ENCODE measurements around the gene APOD.
"Not testable (repeated sequence)": the region's sequence is repeated elsewhere in the genome, so short reads cannot be mapped to it uniquely, and the experiment has no call there.

Gene APOD
- total RNA-seq, result 0 reads per million in 4 experiments

DNA sequence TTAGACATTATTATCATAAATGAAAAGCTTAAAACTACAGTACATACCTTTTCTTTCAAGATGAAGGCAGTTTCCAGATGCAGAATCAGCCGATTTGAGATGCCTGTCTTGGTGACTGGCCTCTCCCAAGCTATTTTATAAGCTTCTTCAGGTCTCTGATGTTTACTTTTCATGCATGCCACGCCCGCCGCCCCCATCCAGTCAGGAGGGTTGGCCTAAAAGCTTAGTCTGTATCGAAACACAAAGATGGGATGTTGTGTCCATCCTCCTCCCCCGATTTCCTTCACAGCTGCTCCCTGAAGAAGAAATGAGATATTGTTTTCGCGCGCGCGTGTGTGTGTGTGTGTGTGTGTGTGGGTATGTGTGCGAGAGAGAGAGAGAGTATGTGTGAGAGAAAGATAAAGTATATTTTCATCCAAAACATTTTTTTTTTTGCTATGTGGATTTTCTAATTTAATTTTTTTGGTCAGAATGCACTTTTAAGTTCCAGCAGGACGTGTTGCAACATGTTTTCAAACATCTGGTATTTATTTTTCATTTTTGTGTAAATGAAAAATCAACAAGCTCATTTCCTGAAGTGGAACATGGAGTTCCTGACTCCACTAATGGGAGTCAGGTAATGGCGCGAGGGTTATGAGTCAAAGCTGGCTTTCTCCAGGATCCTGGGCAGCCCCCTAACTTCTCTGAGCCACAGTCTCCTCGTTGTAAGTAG is at the start of gene APOD:
Gene APOD (minus strand): TSS at position 110 of the 712 bp plus-strand sequence. CDS start 4,479 bp downstream, outside the sequence.
- DNase-seq, result no peak

DNA sequence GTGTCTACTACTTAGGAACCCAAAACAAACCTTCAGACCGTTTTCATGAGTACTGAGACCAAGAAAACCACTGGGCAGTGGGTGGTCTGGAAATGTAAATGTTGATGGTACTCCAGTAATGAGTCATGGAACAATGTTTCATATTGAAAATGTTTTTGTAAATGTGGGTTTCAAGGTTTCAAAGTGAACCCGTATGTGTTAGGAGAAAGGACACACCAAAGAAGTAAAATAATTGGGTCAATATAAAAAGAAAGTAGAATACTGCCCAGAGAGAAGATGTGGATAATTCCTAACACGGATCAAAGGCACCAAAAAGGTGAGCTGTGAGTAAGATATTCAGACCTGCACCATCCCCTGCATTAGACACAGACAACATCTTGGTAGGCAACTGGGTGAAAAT is 49.6 kb upstream of the APOD start:
- not testable (repeated sequence) for DNase-seq

DNA sequence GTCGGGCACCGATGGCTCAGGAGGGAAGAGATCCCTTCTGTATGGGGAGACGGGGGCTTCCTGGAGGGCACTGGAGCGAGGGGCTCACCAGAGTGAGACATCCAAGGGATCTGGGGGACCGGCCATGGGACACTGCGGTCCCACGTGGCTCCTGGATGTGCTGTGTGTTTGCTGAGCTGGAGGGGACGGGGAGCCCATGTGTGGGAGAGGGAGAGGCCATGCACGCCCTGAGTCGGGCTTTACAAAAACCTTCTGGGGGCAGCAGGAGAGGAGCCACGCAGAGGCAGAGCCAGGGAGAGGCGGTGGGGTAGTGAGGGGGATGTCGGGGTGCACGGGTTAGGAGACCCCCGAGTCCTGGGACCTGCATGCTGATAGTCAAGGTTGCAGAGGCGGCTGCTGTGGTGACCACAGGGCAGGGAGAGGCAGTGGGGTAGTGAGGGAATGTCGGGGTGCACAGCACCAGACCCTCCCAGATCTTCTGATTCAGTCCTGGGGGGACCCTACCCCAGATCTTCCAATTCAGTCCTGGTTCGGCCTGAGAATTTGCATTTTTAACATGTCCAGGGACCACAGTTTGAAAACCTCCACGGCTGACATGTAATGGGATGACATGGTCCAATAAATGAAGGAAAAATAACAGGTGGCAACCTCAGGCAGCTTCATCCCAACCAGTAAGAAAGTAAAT is 48.9 kb upstream of the APOD start:
- not testable (repeated sequence) for DNase-seq

DNA sequence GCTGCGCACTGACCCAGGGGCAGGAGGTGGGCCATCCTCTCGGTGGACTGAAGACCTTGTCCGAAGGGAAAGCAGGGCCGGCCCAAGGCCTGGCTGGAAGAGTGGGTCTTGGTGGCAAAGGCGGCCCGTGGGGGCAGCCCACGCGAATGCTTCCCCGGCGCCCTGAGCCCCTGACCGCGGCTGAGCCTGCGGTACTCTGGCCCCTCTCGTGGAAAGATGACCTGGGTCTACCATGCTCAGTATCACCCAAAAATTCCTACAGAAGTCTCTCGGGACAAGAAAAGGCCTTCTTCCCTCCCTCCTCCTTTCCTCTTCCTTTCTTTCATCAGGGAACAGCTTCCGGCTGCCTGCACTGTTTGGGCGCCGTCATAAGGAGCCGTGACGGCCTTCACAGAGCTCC is 48.3 kb upstream of the APOD start:
- not testable (repeated sequence) for DNase-seq

DNA sequence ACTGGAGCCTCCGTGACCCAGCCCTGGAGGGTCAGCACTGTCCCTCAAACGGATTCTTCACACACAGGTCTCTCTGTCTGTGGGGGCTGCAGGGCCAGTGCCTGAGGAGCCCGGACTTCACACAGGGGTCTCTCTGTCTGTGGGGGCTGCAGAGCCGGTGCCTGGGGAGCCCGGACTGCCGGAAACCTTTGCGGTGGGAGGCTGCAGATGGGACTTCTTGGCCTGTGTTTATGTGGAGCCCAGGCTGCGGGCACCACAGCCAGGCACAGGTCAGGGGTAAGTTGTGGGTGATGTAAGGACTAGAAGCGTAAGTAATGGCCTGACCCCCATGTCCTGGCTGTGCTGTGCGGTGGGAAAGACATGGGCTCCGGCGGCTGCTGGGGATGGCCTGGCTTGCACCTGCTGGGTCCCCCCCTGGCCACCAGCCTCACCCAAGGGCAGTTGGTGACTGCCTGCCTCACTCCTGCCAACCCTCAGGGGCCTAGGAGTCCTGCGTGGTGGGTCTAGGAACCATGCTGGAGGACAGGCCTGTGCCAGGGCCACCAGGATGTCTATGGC is 47.3 kb upstream of the APOD start:
- DNase-seq, result not testable (repeated sequence)

GRCh38 chr3:195630086-195630917 is 46.6 kb upstream of the APOD start:
- DNase-seq, result not testable (repeated sequence)

GRCh38 chr3:195629682-195630081 is 45.9 kb upstream of the APOD start:
- not testable (repeated sequence) for DNase-seq

- DNase-seq, result not testable (repeated sequence)
These were observed 44.7 kb upstream of the APOD start for GRCh38 chr3:195628386-195628920.

DNA sequence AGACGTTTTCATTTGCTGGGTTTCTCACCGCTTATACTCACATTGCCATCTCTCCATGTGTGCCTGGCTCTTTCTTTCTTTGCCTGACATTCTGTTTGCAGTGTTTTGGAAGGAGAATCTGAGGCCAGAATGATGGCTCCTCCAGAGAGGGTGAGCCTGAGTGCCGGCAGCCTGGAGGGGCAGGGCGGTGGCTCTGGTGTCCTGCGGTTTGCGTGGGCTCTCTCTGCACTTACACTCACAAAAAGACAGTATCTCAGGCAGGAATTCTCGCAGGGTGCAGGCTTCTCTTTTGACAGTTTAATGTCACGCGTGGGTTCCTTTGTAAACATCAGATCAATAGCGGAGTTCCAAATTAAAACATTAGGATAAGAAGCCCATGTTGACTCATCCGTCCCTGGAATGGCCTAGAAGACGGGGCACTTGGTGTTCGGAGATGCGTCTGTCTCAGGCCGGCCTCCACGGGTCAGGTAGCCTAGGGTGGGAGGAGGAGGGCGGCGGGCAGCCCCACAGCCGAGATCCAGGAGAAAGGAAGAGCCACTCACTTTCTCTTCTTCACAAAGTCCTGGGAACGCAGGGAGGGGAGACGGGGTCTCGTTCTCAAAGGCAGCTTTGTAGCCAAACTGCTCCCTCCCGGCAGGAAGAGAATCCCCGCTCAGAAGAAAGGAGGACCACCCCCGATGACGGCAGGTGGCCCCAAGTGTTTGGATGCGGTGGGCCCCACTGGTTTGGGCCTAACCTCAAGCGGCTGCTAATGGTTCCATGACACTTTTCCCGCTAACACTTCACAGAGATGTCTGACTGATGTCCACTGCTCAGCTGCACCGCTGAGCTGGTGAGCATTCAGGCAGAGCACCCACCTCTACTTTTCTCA is 44.0 kb upstream of the APOD start:
- DNase-seq, result not testable (repeated sequence)

- not testable (repeated sequence) for DNase-seq
These were observed 41.1 kb upstream of the APOD start for GRCh38 chr3:195624603-195625560.

DNA sequence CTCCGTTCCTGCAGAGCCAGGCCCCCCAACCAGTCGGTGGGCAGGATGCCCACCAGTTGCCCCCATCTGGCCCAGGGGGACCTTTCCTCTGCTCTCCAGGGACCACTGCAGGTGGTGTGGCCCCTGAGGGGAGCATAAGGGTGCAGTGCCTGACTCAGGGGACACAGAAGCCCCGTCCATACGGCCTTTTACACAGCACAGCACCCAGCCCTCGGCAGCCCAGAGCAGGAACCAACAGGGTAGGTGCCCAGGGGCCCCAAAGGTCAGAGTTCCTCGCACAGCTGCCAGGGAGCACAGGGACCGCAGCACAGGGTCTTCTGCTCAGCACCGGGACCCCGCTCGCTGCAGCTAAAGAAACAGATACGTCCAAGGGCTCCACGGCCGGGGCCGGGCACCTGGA is 40.4 kb upstream of the APOD start:
- not testable (repeated sequence) for DNase-seq

DNA sequence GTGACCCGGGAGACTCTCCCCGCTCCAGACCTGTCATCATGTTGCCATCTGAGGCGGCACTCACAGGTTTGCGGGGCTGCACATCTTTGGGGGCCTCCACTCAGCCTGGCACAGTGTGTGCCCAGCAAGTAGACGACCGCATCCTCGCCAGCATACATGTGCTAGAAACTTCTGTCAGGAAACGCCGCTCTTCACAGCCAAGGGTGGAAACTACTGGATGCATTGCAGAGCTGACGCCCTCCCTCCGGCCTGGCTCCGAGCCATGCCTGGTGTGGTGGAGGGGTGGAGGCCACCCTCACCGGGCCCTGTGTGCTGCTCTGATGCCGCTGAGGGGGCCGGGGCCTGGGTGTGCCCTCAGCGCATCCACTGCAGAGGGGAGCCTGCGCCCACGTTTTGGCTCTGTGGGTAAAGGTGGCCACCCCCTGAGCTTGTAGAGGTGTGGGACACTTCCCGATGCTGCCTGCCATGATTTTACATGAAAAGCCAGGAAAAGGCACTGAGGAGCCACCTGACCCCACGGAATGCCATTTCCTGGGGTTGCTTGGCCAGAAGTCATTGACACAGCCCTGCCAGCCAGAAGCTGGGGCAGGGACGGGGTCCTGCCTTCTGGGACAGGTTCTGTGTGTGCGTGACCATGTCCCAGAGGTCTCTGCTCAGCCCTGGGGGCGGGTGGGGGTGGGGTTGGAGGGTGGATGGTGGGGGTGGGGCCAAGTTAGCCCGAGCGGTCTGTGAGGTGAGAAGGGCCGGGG is 39.7 kb upstream of the APOD start:
- DNase-seq, result not testable (repeated sequence)

DNA sequence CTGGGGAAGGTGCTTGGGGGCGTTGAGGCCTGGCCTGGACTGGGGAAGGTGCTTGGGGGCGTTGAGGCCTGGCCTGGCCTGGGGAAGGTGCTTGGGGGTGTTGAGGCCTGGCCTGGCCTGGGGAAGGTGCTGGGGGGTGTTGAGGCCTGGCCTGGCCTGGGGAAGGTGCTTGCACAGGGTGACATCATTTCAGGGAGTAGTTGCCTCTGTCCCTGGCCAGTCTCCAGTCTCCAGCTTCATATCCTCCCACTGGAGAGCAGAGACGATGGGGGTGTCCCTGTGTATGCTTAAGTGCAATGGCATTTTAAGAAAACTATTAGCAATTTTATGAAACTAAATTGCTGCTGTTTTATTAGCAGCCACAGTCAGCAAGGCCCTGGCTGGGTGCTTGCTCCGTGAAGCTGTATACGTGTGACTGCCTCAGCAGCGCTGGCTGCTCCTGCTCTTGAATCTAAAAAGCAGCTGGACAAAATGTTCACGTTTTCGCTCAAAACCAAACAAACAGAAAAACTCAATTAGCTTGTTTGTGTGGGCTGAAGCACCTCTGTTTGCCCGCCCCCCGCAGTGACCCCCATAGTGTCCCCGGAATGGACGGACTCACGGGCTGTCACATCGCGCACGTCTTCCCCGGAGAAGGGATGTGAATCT is 38.9 kb upstream of the APOD start:
- DNase-seq, result not testable (repeated sequence)

GRCh38 chr3:195622012-195622411 is 38.3 kb upstream of the APOD start:
- DNase-seq, result not testable (repeated sequence)

DNA sequence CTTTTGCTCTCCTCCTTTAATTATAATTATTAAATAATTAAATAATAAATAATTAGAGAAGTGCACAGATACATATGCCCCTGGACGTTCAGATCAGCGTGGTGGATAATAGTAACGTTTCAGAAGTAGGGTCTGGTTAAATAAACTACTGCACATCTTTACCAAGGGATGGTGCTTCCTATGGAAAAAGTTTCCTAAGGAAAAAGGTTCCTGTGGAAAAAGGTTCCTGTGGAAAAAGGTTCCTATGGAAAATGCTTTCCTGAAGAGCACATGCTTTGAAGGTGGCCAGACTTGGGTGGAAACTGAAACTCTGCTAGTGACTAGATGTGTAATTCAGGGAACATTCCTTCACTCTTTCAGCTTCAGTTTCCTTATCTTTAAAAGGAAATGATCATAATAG is 37.4 kb upstream of the APOD start:
- not testable (repeated sequence) for DNase-seq

- not testable (repeated sequence) for DNase-seq
These were observed 36.7 kb upstream of the APOD start for GRCh38 chr3:195620476-195620875.

- DNase-seq, result not testable (repeated sequence)
These were observed 36.0 kb upstream of the APOD start for GRCh38 chr3:195619591-195620369.
